SK-N-MC (cell line): Measurements from ENCODE around the gene LINGO4.

ENCODE experiments used
- DNase-seq: peaks from one replicate; pipeline ENCODE4 v3.0.0-alpha.2; 2011; ENCODE audit warnings: low read depth, low spot score
- H3K27ac ChIP-seq: fragments of 200-600 bp; sonication (generic); 2 replicates; pipeline ENCODE4 v1.5.1; 2016; ENCODE audit warnings: mixed run types
- H3K36me3 ChIP-seq: fragments of 200-600 bp; sonication (generic); 2 replicates; pipeline ENCODE4 v1.6.1; 2017; ENCODE audit warnings: antibody characterized with exemption, low read length, mixed read lengths; ENCODE audit not compliant: insufficient read depth
- H3K4me3 ChIP-seq: fragments of 200-600 bp; sonication (generic); 2 replicates; pipeline ENCODE4 v1.5.1; 2016
- H3K9ac ChIP-seq: fragments of 200-600 bp; sonication (generic); 2 replicates; pipeline ENCODE4 v1.8.0; 2017; ENCODE audit warnings: mixed run types, mixed read lengths; ENCODE audit not compliant: insufficient read length
- H3K9me3 ChIP-seq: fragments of 200-600 bp; sonication (generic); 2 replicates; pipeline ENCODE4 v1.6.1; 2017; ENCODE audit warnings: low read depth, mild to moderate bottlenecking, antibody characterized with exemption, low read length, moderate library complexity, mixed read lengths
- EZH2 ChIP-seq: fragments of 200-600 bp; sonication (generic); IDR thresholded peaks from one replicate; pipeline ENCODE4 v1.6.1; 2017; ENCODE audit warnings: antibody characterized with exemption
- FOXP2 ChIP-seq: optimal IDR thresholded peaks from 2 replicates; pipeline ENCODE3; 2011; ENCODE audit warnings: mild to moderate bottlenecking, moderate library complexity; ENCODE audit not compliant: insufficient read depth; ENCODE audit errors: extremely low read length, control extremely low read depth
- POLR2AphosphoS5 ChIP-seq: IDR thresholded peaks from 2 replicates; pipeline ENCODE4 v1.6.1; 2012; ENCODE audit warnings: mild to moderate bottlenecking, low read depth, low read length, borderline replicate concordance

The LINGO4 gene

DNA sequence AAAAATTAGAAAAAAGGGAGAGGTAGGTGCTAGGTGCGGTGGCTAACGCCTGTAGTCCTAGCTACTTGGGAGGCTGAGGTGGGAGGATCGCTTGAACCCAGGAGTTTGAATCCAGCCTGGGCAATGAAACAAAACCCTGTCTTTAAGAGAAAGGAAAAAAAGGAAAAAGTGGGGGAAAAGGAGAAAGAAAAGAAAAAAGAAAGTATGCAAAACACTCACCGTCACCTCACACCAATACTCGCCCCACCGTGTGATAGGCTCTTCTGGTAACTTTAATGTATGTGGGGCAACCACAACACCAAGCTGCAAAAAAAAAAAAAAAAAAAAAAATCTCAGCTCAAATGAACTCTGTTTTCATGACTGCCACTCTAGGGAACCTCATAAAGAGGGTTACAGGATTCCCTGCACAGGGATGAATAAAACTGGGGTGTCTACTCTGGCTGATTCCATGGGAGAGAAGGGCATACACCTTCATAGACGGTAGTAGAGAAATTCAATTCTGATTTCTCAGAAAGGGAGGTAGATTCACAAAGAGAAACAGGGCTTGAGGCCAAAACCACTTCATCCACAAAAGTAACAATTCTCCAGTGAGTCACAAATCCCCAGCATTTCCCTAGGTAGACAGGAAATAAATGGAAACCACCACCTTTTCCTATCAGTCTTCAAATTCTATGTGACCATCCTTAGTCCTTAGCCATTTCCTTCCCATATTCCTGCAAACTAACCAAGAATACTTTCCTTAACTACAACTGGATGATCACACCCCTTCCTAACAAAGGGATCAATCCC, 44.4 kb downstream of the LINGO4 start:
- no peaks in the 10 kb centered on the region for H3K9me3 ChIP-seq
- H3K36me3 ChIP-seq, result peaks cover 36% of the 10 kb centered on the region
- DNase-seq, result no peak
- no peak overlapping the region for H3K9ac ChIP-seq
- no peak for TF ChIP-seq FOXP2
- no peak for TF ChIP-seq EZH2
- no peak for TF ChIP-seq POLR2AphosphoS5
- H3K4me3 ChIP-seq, result no peak overlapping the region
- no peak overlapping the region for H3K27ac ChIP-seq

- Histone ChIP-seq H3K9ac (no peak overlapping the region), H3K4me3 (no peak overlapping the region), H3K27ac (no peak overlapping the region), H3K36me3 (peaks cover 36% of the 10 kb centered on the region), H3K9me3 (no peaks in the 10 kb centered on the region)
- no peak for DNase-seq
- TF ChIP-seq EZH2, result no peak
- TF ChIP-seq POLR2AphosphoS5, result no peak
- no peak for TF ChIP-seq FOXP2
Observed at GRCh38 chr1:151759241-151759640, 46.0 kb downstream of the LINGO4 start.

GRCh38 chr1:151756291-151756690, 48.9 kb downstream of the LINGO4 start:
- Histone ChIP-seq H3K9me3 (no peaks in the 10 kb centered on the region), H3K36me3 (peaks cover 26% of the 10 kb centered on the region), H3K9ac (no peak overlapping the region), H3K4me3 (no peak overlapping the region), H3K27ac (no peak overlapping the region)
- DNase-seq, result no peak
- no peak for TF ChIP-seq POLR2AphosphoS5
- no peak for TF ChIP-seq EZH2
- TF ChIP-seq FOXP2, result no peak
